ENCODE measurements around the gene CD81.
"Not testable (repeated sequence)": the region's sequence is repeated elsewhere in the genome, so short reads cannot be mapped to it uniquely, and the experiment has no call there.

CD81 gene

GRCh38 chr11:2355000-2355644, 22.0 kb upstream of the CD81 start:
- no peak for DNase-seq (ENCODE audit: extremely low spot score, insufficient read length, low read depth)
- FAIRE-seq = no peak

GRCh38 chr11:2357246-2357645, 19.9 kb upstream of the CD81 start:
- DNase-seq (ENCODE audit: extremely low spot score, insufficient read length, low read depth) (no peak), FAIRE-seq (no peak)

GRCh38 chr11:2357651-2358050, 19.5 kb upstream of the CD81 start:
- DNase-seq (ENCODE audit: extremely low spot score, insufficient read length, low read depth); FAIRE-seq: not testable (repeated sequence)

GRCh38 chr11:2358754-2359442, 18.2 kb upstream of the CD81 start:
- FAIRE-seq (no peak), DNase-seq (ENCODE audit: extremely low spot score, insufficient read length, low read depth) (no peak)

GRCh38 chr11:2359557-2359956, 17.6 kb upstream of the CD81 start:
- DNase-seq (ENCODE audit: extremely low spot score, insufficient read length, low read depth) (no peak), FAIRE-seq (no peak)

GRCh38 chr11:2360081-2360642, 16.9 kb upstream of the CD81 start:
- FAIRE-seq (no peak), DNase-seq (ENCODE audit: extremely low spot score, insufficient read length, low read depth) (no peak)

- FAIRE-seq (no peak), DNase-seq (ENCODE audit: extremely low spot score, insufficient read length, low read depth) (no peak)
These were observed 15.5 kb upstream of the CD81 start for GRCh38 chr11:2361565-2361964.

GRCh38 chr11:2362414-2362813, 14.7 kb upstream of the CD81 start:
- FAIRE-seq = no peak

GRCh38 chr11:2363130-2363529, 14.0 kb upstream of the CD81 start:
- no peak for FAIRE-seq

More at GRCh38 chr11:2362414-2362813, 14.7 kb upstream of the CD81 start:
- DNase-seq (ENCODE audit: extremely low spot score, insufficient read length, low read depth) = no peak

GRCh38 chr11:2363577-2364370, 13.3 kb upstream of the CD81 start:
- DNase-seq (ENCODE audit: extremely low spot score, insufficient read length, low read depth) (no peak), FAIRE-seq (no peak)

More at GRCh38 chr11:2363130-2363529, 14.0 kb upstream of the CD81 start:
- DNase-seq (ENCODE audit: extremely low spot score, insufficient read length, low read depth) = no peak

GRCh38 chr11:2364386-2364785, 12.7 kb upstream of the CD81 start:
- DNase-seq (ENCODE audit: extremely low spot score, insufficient read length, low read depth); FAIRE-seq: not testable (repeated sequence)

GRCh38 chr11:2365571-2366210, 11.4 kb upstream of the CD81 start:
- DNase-seq (ENCODE audit: extremely low spot score, insufficient read length, low read depth) (no peak), FAIRE-seq (no peak)

- no peak for FAIRE-seq
- DNase-seq (ENCODE audit: extremely low spot score, insufficient read length, low read depth) = no peak
These were observed 10.8 kb upstream of the CD81 start for GRCh38 chr11:2366276-2366675.

- FAIRE-seq (no peak), DNase-seq (ENCODE audit: extremely low spot score, insufficient read length, low read depth) (no peak)
These were observed 10.4 kb upstream of the CD81 start for GRCh38 chr11:2366733-2367132.

- FAIRE-seq = no peak
These were observed 9.6 kb upstream of the CD81 start for GRCh38 chr11:2367266-2368160.

GRCh38 chr11:2368178-2368850, 8.8 kb upstream of the CD81 start:
- DNase-seq (ENCODE audit: extremely low spot score, insufficient read length, low read depth) (no peak), FAIRE-seq (no peak)

More at GRCh38 chr11:2367266-2368160, 9.6 kb upstream of the CD81 start:
- no peak for DNase-seq (ENCODE audit: extremely low spot score, insufficient read length, low read depth)

- DNase-seq (ENCODE audit: extremely low spot score, insufficient read length, low read depth) (no peak), FAIRE-seq (no peak)
These were observed 8.3 kb upstream of the CD81 start for GRCh38 chr11:2368851-2369180.

GRCh38 chr11:2369320-2369719, 7.8 kb upstream of the CD81 start:
- FAIRE-seq (no peak), DNase-seq (ENCODE audit: extremely low spot score, insufficient read length, low read depth) (no peak)

GRCh38 chr11:2369896-2370295, 7.2 kb upstream of the CD81 start:
- DNase-seq (ENCODE audit: extremely low spot score, insufficient read length, low read depth) (no peak), FAIRE-seq (no peak)
